T follicular helper cell (primary cell): ENCODE data around the gene KLHL8.
A peak's percentile ranks its signal among the peaks of the same experiment; 100 is the strongest.

ENCODE experiments used
- DNase-seq: peaks from one replicate; pipeline ENCODE4 v3.0.0-alpha.2; 2020; ENCODE audit warnings: low read depth
- total RNA-seq, 2 experiments: gene quantifications; one replicate each; lab custom pipeline; 2026; lab: John Stamatoyannopoulos, UW

KLHL8 gene
- total RNA-seq = 26.8 to 39.0 reads per million in 2 experiments

DNA sequence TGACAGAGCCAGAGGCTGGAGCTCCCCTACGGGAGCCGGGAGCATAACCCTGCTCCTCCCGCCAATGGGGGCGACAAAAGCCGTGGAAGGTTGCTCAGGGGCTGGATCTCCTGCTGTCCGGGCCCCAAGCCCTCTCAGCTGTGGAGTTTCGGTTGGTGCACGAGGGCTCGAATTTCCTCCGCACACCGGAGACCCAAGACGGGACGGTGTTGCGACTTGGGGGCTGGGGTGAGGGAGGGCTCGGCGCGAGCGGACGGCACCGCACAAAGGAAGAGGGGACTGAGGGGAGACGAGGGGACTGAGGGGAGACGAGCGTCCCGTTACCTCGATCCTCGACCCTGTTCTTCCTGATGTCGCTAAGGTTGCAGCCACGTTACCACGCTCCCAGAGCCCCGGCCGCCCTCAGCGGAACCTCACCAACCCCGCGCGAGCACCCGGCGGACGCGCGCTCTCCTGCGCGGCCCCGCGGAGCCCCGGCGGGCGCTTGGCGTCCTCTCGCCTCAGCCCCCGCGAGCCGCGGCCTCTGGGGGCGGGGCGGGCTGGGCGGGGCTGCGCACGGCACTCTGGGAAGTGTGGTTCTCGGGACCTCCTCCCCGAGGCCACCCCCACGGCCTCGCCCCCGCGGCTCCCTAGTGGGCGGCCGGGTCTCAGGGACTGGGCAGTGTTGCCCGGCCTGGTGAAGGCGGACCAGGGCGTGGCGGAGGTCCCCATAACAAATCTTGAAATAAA lies at the start of gene KLHL8:
KLHL8 (minus strand) TSS at position 525 of the 729 bp plus-strand sequence. CDS start 25,079 bp downstream, outside the sequence.
- DNase-seq = peak; percentile 78

GRCh38 chr4:87270144-87270543 lies 49.7 kb upstream of the KLHL8 start:
- no peak for DNase-seq

DNA sequence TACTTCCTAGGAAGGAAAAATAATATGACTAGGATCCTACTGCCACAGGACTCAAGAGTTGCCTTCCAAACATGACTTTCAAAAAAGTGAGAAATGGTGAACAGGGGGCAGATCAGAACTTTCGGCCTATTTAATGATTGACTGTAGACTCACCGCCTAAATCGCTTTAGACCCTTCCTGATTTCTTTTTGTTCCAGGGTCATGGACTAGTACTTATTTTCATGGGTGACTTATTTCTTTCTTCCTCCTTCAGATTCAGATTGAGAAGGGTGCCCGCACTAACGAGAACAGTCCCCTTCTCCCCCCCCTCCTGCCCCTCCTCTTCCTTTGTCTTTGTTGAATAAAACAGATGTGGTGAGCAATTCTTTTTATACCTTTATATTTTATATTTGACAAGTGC lies 48.0 kb upstream of the KLHL8 start:
- no peak for DNase-seq

- DNase-seq = no peak
These were observed 46.6 kb upstream of the KLHL8 start for GRCh38 chr4:87266986-87267385.

DNA sequence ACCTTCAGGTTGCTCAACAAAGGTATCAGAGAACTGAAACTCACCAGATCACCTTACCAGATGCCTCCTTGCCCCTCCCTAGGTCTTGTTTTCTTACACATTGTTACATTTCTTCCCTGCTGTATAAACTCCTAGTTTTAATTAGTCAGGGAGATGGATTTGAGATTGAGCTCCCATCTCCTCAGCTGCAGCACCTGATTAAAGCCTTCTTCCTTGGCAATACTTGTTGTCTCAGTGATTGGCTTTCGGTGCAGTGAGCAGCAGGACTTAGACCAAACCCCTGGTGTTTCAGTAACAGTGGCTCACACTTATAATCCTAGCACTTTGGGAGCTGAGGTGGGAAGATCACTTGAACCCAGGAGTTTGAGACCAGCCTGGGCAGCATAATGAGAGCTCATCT lies 42.5 kb upstream of the KLHL8 start:
- DNase-seq = no peak

- no peak for DNase-seq
These were observed 40.1 kb upstream of the KLHL8 start for GRCh38 chr4:87260477-87260876.

GRCh38 chr4:87258677-87259076 lies 38.3 kb upstream of the KLHL8 start:
- no peak for DNase-seq

DNA sequence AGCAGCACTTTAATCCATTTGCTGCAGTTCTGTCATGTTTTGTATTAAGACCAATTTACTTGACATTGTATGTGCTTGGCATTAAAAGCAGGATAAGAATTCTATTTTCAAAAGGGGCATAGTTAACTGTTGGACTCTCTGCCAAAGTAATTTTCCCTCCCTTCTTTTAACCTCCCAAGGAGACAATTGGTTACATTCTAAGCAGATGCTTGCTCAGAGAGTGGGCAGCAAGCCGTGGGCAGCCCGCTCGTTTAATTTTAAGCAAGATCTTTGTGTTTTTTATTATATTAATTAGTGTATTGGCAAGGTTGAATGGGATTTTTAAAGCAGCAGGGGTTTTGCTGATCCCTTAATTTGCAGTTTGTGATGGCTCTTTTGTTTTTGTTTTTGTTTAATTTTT lies 37.1 kb upstream of the KLHL8 start:
- no peak for DNase-seq

- no peak for DNase-seq
These were observed 35.3 kb upstream of the KLHL8 start for GRCh38 chr4:87255755-87256154.

DNA sequence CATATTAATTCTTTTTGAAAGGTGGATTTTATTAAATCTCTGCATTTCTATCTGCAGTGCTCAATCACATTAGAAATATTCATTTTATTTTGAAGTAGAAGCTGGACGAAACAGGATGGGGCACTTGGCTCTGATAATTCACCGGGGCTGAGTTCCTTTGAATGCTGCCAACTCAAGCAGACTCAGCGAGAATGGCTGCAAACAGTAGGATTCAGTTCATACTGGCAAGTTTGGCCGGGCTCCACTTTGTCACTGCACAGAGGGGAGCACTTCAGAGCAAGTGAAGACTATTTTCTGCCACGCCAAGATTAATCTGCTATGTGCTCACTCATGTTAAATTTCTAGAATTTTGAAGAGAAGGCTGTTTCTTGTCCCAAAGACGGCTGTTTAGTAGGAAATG lies 30.7 kb upstream of the KLHL8 start:
- no peak for DNase-seq

- no peak for DNase-seq
These were observed 29.9 kb upstream of the KLHL8 start for GRCh38 chr4:87250294-87250693.

GRCh38 chr4:87249332-87250019 lies 29.1 kb upstream of the KLHL8 start:
- DNase-seq = no peak

DNA sequence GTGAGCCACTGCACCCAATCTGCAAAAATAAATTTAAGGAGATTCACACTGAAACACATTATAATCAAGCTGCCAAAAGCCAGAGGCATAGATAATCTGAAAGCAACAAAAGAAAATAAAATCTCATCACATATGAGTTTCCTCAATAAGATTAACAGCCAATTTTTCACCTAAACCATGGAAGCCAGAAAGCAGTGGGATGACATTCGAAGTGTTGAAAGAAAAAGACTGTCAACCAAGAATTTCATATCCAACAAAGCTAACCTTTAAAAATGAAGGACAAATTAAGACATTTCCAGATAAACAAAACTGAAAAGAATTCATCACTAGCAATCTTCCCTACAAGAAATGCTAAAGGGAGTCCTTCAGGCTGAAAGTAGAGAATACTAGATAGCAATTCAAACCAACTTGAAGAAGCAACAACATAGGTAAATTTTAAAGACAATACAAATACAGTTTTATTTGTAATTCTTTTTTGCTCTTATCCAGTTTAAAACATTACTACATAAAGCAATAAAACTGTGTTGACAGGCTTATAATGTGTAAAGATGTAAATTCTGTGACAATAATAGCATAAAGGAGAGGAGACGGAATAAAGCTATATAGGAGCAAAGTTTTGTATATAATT lies 23.1 kb upstream of the KLHL8 start:
- no peak for DNase-seq

DNA sequence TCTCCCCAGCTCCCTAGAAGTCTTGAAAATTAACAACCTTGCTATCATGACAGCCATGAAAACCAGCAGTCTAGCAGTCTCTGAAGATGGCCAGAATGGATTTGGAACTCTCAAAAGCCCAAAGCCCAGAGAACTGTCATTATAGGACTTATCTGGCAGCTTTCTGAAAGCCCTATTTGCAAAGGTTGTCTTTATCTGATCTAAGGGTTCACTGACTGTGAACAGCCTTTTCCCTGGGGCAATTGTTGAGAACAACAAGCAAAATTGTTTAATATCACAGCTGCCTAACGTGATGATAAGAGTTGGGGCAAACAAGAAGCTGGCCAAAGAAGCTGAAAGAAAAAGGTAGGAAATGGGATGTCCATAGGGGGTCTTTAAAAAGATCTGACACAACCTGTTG lies 20.9 kb upstream of the KLHL8 start:
- no peak for DNase-seq

GRCh38 chr4:87240341-87240740 lies 19.9 kb upstream of the KLHL8 start:
- no peak for DNase-seq

DNA sequence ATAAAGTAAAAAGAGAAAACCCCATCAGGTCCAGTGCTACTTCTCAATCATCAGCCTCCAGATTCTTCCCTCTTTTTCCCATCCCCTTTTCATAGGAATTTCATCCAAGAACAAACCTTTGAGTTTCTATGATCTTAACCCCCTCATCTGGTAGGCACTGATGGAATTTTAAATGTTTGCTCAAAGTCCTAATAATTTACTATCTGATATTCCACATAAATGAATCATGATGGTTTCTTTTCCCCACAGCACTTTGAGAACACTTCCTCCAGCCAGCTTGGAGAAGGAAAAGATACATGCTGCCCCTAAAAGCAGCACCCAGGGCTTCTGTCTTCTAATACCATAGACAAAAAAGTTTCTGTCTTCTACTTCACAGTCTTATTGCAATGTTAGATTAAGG lies 19.4 kb upstream of the KLHL8 start:
- no peak for DNase-seq

DNA sequence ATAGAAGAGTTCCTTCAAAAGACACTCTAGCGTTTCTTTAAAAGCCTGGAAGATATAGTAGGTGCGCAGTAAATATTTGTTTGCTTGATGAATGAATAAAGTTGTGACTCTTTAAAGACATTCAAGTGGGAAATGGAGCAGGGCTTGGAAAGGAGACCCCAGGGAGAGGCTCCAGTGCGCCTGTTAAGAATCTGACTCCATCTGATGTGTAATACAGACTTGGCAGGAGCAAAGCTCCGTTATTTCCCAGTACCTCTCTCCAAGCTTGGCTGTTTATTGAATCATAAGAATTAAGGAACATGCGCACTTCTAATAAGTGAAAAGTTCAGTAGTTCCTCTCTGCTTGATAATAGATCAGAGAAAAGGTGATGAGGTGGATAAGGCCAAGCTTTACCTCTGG lies 18.8 kb upstream of the KLHL8 start:
- DNase-seq = no peak

DNA sequence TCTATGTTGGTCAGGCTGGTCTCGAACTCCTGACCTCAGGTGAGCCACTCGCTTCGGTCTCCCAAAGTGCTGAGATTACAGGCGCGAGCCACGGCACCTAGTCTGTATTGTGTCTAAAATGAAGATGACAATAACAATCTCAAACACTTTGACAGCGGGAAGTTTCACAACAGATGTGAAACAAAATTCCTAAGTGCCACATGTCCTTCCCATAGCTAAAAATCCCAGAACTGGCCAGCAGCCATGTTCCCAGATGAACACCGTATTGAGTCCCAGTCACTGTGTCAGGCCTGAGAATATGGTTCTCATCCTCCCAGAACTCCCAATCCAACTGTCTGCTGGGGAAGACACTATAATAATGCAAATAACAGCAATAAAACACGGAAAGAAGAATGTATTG lies 16.4 kb upstream of the KLHL8 start:
- no peak for DNase-seq

DNA sequence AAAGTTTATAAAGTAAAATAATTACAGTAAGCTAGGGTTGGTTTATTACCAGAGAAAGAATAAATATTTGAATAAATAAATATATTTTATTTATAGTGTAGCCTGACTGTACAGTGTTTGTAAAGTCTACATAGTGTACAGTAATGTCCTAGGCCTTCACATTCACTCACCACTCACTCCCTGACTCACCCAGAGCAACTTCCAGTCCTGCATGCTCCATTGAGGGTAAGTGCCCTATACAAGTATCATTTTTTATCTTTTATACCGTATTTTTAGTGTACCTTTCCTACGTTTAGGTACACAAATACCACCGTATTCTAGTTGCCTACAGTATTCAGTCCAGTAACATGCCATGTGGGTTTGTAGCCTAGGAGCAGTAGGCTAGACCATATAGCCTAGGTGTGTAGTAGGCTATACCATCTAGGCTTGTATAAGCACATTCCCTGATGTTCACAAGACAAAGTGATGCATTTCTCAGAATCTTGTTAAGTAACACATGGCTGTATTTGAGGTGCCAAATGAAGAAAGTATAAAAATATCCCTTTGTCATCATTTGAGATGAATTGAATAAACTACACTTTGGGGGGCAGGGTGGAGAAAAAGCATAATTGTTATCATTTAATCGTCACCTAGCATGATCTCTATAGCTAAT lies 14.7 kb upstream of the KLHL8 start:
- DNase-seq = no peak

DNA sequence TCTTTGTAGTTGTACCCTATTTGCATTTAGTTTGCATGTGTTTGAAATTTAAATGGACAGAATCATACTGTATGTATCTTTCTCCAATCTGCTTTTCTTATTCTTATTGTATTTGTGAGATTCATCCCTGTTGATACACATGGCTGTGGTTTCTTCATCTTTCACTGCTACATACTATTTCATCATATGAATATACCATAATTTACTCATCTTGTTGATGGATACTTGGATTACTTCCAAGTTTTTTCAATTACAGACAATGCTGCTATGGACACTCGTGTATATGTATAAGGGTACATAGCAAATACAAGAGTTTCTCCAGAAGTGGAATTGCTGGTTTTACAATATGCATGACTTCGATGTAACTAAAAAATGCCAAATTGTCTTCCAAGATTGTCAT lies 11.8 kb upstream of the KLHL8 start:
- DNase-seq = no peak

- no peak for DNase-seq
These were observed 10.4 kb upstream of the KLHL8 start for GRCh38 chr4:87230806-87231205.

- DNase-seq = no peak
These were observed 9.6 kb upstream of the KLHL8 start for GRCh38 chr4:87229979-87230378.
